GM19438 (cell line): ENCODE results near the gene TRIM40.
"Not testable (repeated sequence)": the region's sequence is repeated elsewhere in the genome, so short reads cannot be mapped to it uniquely, and the experiment has no call there.

ENCODE experiments used
- ATAC-seq: cut with Tn5 transposase; IDR thresholded peaks from one replicate; pipeline ENCODE4 v1.9.1; 2021; ENCODE audit warnings: low read depth; ENCODE audit not compliant: unreplicated experiment

The TRIM40 gene

DNA sequence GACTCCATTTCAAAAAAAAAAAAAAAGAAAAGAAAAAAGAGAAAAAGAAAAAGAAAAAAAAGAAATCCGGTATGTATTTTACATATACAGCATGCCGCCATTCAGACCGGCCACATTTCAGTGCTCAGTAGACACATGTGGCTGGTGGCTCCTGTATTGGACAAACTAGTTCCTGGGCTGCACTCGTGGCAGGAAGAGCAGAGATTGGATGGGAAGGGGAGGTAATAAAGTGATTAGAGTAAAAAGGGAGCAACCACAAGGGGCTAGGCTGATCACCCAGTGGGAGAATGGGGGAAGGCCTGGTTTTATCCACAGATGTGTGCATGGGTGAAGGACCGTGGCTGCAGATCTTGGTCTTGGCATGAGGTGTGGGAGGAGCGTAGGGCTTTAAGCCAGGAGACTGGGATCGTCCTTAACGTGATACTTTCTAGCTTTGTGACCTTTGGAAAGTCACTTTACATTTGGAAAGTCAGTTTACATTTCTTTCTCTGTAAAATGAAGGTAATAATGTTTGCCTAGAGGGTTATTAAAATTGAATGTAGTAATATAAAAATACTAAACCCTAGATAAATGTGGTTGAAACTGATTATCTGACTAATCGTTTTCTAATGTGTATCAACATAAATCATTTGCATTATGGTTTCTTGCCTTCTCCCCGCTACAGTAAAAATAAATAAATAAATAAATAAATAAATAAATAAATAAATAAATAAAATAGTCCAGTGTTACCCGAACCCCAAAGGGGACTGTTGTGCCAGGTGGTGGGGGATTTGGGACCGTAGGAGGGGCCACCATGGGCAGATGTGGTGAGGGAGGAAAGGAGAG, 26.5 kb downstream of the TRIM40 start:
- ATAC-seq = no peak

DNA sequence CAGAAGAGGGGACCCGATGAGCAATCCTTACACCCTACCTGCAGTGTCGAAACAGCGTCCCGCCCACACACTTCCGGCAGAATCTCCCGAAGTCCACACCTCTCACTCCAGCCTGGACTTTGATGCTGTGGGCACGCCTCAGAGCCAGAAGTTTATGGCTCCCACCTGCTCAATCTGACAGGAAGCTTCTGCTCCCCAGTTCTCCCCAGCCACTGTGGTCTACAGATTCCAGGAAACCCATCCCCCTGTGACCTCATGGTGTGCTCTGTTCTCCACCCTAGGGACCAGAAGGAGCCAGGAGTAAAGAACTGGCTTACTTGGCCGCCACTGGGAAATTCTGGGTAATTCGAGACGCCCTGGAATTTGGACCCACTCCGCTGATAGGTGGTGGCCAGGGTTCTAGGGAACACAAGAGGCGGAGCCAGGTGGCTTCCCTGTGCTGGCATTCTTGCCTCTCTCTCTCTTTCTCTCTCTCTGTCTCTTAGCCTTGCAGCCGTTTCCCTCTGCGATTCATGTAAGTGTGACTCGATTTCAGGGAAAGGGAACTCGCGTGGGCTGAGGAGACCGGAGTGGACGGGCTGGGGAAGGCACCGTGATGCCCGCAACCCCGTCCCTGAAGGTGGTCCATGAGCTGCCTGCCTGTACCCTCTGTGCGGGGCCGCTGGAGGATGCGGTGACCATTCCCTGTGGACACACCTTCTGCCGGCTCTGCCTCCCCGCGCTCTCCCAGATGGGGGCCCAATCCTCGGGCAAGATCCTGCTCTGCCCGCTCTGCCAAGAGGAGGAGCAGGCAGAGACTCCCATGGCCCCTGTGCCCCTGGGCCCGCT, 27.4 kb downstream of the TRIM40 start, which contains the start of gene TRIM15:
TSS of gene TRIM15 (plus strand) at position 457 of the 828 bp plus-strand sequence. CDS start at position 596, 139 bp downstream.
- ATAC-seq = no peak

GRCh38 chr6:30163918-30164654, 28.1 kb downstream of the TRIM40 start:
- ATAC-seq = no peak

DNA sequence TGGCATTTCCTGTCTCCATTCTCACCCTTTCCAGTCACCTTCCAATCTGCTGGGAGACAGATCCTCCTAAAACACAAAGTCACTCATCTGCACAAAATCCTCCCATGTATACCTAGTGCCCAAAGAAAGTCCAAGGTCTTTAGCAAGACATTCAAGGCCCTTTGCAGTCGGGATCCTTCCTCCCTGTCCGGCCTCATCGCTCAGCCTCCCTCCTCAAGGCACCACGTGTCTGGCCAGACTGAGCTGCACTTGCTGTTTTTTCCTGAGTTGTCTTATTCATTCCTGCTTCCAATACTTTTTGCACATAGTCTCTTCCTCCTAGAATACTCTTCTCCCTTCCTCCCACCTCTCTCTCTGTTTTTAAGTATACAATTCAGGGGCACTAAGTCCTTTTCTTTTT, 28.8 kb downstream of the TRIM40 start:
- ATAC-seq = no peak

DNA sequence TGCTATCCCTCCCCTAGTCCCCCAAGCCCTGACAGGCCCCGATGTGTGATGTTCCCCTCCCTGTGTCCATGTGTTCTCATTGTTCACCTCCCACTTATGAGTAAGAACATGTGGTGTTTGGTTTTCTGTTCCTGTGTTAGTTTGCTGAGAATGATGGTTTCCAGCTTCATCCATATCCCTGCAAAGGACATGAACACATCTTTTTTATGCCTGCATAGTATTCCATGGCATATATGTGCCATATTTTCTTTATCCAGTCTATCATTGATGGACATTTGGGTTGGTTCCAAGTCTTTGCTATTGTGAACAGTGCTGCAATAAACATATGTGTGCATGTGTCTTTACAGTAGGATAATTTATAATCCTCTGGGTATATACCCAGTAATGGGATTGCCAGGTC, 29.3 kb downstream of the TRIM40 start:
- ATAC-seq = not testable (repeated sequence)

DNA sequence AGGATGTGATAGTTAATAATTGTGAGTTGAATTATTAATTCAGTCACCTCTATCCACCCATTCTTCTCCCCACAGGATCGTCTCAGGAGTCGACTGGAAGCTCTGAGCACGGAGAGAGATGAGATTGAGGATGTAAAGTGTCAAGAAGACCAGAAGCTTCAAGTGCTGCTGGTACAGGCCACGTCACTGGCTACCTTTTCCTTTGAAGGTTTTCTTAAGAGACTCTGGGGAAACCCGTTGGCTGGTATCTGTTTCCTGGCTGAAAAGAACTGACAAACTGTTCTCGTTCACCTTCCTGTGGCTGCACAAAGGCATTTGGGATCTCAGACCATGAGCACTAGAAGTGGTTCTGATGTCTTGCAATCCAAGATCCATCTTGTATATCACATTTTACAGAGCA, 31.2 kb downstream of the TRIM40 start:
- ATAC-seq = no peak

- ATAC-seq = no peak
Observed at GRCh38 chr6:30168741-30169140, 32.8 kb downstream of the TRIM40 start.

DNA sequence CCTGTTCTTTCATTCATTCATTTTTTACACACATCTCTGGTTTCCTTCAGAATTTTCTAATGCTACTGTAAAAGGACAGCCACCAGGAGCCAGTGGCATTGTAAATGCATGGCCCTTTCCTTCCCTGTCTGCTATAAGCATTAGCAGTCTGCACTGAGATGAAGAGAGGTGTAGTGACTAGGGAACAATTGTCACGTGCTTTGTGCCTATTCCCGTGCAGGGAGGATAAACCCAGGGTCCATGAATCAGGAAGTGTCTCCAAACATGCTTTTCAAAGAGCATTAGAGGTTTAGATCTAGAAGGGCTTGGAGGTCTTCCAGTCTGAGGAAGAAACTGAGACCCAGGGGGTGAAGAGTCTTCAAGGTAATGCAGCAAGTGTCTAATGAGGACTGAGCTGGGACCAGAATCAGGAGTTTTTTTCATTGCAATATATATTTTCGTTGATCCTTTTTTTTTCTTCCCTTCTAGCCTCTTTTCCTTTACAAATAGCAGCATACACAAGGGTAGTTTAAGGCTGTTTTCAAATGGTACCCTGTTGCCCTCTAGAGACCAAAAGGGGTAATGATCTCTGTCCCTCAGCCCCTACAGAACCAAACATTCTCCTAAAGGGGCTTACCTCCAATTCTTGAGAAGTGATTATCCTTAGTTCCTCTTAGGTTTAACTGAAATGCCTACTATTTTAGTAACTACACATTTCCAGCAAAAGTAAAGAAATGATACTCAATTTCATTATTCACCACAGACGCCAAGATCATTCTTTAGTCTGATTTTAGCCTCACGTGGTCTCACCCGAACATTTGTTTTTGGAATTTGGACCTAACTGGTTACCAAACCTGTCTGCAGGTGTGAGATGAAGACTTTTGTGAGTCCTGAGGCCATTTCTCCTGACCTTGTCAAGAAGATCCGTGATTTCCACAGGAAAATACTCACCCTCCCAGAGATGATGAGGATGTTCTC, 34.0 kb downstream of the TRIM40 start:
- ATAC-seq = no peak

GRCh38 chr6:30171677-30172471, 35.9 kb downstream of the TRIM40 start:
- ATAC-seq = no peak

DNA sequence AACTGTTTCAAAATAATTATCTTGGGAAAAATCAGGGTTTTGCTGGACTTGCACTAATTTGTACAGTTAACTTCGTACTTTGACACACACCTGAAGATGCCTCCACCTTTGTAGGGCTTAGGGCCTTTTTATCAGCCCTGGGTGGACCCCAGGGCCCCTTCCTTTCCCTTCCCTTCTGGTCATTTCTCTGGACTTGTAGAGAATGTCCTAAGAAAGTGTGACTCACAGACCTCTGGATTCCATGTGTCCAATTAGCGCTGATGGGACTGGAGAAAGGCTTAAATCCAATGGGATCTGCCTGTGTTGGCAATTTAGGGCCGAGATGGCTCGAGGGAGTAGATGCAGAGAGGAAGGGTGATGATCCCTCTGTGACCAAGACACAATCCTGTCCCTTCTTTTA, 36.7 kb downstream of the TRIM40 start:
- ATAC-seq = no peak

DNA sequence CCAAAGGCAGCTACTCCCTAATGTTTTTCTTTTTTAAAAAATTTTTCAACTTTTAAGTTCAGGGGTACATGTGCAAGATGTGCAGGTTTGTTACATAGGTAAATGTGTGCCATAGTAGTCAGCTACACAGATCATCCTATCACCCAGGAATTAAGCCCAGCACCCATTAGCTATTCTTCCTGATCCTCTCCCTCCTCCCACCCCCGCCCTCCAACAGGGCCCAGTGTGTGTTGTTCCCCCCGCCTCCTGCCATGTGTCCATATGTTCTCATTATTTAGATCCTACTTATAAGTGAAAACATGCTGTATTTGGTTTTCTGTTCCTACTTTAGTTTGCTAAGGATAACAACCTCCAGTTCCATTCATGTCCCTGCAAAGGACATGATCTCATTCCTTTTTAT, 39.8 kb downstream of the TRIM40 start:
- ATAC-seq = no peak

- no peak for ATAC-seq
Observed at GRCh38 chr6:30178837-30179236, 42.9 kb downstream of the TRIM40 start.

GRCh38 chr6:30180145-30180544, 44.2 kb downstream of the TRIM40 start:
- ATAC-seq = no peak

DNA sequence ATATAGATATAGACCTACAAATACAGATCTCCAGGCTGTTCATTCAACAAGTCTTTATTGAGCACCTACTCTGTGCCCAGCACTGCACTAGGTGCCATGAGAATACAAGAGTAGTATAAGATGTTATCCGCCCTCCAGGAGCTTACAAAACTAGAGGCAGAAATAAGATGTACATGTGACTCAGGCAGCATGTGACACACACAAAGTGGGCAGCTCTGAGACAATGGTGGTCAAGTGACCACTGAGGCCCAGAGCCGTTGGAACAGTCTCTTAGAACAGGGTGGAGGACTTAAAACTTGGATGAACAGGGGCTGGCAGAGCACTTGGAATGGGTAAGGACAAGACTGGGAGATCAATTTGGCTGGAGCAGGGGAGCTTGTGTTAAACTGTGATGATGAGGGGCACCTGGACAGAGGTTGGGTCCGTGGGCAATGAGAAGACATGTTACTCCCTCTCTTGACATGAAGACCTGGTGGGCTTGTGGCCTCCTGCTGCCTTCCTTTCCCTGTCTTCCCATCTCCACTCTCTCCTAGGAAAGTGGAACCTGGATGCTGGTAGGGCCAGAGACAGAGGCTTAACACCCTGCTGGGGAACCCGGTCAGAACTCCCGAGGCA, 48.6 kb downstream of the TRIM40 start:
- ATAC-seq = no peak

DNA sequence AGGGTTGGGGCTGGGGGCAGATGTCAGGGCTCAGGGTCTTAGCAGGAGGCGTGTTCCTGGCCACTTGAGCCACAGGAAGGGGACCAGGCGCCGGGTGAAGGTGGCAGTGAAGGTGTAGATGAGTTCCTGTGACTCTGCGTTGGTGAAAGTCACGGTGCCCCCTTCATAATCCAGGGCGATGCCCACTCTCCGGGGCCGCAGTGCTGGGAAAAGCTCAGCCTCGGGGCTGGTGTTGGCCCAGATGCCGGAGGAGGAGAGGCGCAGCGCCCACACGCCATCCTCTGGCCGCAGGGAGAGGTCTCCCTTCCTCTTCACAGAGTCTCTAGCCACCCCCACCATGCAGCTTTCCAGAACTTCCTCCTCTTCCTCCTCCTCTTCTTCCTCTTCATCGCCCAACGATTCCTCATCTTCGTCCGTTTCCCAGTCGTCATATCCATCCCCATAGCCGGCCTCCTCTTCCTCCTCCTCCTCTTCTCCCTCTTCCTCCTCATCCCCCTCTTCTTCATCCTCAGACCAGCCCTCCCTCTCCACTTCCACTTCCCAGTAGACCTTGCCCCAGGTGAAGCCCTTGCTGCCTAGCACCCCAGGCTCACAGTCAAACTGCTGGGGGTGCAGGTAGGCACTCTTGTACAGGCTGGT, 50.0 kb downstream of the TRIM40 start:
- no peak for ATAC-seq

DNA sequence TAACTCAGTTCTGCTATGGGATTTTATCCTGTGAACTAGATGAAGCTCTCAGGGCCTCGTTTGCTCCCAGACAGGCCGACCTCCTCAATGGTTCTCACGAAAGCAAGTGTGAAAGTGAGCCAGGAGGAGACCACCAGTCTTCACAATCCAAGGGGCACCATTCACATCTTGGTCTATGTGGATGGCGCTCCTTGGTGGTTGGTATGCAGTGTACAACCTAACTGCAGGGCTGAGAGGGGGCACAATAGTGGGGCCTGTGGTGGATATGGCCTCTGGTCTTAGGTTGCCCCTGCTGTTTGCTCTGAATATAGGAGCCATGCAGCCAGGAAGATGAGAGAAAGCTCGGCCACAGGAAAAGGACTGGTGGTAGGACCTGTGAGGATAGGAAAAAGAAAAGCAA, 52.6 kb downstream of the TRIM40 start:
- ATAC-seq = no peak

DNA sequence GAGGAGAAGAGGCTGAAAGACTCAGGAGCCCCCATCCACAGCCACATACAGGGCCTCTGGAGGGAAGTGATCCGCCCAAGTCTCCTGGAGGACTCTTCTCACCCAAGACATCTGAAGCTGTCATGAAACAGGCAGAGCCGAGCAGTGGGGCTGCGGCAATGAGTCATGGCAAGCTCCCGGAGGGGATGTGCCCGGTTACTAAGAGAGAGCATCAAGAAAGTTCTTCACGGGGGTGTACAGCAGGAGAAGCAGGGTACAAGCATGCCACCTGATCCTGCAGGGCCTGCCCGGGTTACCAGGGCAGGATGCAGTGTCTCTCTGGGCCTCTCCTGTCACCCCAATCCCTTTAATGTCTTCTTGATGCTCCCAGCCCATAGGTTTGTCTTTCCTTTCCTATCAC, 56.1 kb downstream of the TRIM40 start:
- no peak for ATAC-seq
